ENCODE measurements around the gene ARHGAP40. TPM values are rescaled to one million over a fixed set of nuclear protein-coding genes. Genes with fewer than 3 reads are reported as not detected.
A peak's percentile ranks its signal among the peaks of the same experiment; 100 is the strongest.
"Not testable (repeated sequence)": the region's sequence is repeated elsewhere in the genome, so short reads cannot be mapped to it uniquely, and the experiment has no call there.

Gene ARHGAP40
- total RNA-seq, 2 donors from 2014 or later = not detected

- ATAC-seq = no peak
- intact Hi-C loops (cut with DNase I) = no loop called here
- DNase-seq = no peak
Observed at GRCh38 chr20:38585404-38586180, 16.0 kb upstream of the ARHGAP40 start.

- DNase-seq = no peak
- ATAC-seq = no peak
- intact Hi-C loops (cut with DNase I) = no loop called here
Observed at GRCh38 chr20:38586181-38586525, 15.5 kb upstream of the ARHGAP40 start.

DNA sequence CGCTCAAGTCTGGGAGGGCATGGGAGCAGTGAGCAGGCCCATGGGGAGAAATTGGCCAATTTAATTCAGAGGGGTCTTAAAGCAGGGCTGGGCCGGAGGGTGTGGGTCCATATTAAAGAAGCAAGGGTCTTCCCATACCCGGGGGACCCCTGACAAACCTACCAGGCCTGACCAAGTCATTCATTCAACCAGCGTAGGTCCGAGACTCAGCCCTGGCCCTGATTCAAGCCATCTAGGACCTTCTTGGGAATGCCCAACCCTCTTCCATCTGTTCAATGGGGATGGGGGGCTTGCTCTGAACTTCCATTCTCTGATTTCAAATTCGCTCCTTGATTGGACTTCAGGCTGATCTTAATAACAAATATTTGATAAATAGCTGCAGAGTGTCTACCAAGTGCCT lies 13.3 kb upstream of the ARHGAP40 start:
- intact Hi-C loops (cut with DNase I) = no loop called here
- DNase-seq (no peak), ATAC-seq (no peak)

GRCh38 chr20:38589351-38589750 lies 12.3 kb upstream of the ARHGAP40 start:
- DNase-seq (no peak), ATAC-seq (no peak)
- intact Hi-C loops (cut with DNase I) = no loop called here

DNA sequence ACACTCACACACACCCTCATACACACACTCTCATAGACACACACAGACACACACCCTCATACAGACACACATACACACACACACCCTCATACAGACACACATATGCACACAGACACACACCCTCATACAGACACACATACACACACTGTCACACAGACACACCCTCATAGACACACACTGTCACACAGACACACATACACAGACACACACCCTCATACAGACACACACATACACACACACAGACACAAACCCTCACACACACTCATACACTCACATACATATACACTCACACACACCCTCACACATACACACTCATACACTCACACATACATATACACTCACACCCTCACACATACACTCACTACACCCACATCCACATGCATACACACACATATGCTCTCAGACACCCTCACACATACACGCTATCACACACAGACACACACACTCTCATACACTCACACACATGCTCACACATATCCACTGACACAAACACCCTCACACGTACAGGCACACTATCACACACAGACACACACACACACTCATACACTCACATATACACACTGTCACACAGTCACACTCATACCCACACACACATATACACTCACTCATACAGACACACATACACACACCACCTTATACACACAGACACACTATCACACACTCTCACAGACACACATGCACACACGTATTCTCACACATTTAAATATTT lies 11.5 kb upstream of the ARHGAP40 start:
- intact Hi-C loops (cut with DNase I) = no loop called here
- DNase-seq = no peak
- no peak for ATAC-seq

GRCh38 chr20:38590676-38591473 lies 10.7 kb upstream of the ARHGAP40 start:
- no peak for ATAC-seq
- intact Hi-C loops (cut with DNase I) = no loop called here
- DNase-seq = no peak

DNA sequence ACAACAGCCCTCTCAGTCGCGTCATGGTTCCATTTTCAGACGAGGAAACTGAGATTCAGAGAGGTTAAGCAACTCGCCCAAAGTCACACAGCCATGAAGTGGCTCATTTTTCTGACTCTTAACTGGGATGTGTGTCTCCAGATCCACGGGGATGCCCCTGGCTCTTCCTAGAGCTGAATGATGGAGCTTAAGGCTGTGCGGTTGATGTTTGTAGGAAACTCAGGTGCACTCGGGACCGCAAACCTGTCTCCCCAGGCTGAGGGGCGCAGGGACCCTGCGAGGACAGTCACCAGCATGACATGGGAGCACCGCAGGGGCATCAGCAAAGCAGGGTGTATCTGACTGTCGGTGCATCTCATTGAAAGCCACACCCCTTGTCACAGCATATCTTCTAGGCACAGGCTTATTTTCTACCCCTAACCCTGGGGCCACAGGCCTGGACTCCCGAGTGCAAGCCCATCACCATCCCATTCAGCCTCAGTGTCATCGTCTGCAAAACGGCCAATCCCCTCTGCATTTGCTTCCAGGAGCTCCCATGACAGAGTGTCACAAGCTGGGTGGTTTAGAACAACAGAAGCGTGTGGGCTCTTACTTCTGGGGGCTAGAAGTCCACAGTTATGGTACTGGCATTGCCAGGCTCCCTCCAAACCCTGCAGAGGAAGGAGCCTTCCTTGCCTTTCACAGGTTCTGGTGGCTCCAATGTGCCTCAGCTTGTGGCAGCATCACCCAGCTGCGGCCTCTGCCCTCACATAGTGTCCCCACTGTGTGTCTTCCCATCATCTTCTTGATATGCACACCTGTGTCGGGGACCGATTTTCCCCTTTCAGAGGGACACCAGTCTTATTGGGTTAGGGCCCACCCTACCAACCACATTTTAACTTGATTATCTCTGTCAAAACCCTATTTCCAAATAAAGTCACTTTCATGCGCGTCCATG lies 9.9 kb upstream of the ARHGAP40 start:
- no peak for DNase-seq
- no peak for ATAC-seq
- intact Hi-C loops (cut with DNase I) = no loop called here

DNA sequence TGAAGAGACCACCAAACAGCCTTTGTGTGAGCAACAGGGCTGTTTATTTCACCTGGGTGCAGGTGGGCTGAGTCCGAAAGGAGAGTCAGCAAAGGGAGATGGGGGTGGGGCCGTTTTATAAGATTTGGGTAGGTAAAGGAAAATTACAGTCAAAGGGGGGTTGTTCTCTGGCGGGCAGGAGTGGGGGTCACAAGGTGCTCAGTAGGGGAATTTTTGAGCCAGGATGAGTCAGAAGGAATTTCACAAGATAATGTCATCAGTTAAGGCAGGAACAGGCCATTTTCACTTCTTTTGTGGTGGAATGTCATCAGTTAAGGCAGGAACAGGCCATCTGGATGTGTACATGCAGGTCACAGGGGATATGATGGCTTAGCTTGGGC lies 9.2 kb upstream of the ARHGAP40 start:
- DNase-seq; intact Hi-C loops (cut with DNase I); ATAC-seq: not testable (repeated sequence)

DNA sequence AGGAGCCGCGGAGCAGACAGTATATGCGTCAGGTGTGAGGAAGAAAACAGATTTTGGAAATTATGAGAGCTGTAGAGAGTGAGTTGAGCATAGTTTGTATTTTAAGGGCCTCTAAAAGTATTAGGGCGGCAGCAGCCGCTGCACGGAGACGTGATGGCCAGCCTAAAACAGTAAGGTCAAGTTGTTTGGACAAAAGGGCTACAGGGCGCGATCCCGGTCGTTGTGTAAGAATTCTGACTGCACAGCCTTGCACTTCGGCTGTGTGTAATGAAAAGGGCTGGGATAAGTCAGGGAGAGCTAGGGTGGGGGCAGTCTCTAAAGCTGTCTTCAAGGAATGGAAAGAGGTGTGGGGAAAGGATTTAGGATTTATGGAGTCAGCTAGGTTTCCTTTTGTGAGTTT lies 7.3 kb upstream of the ARHGAP40 start:
- DNase-seq; ATAC-seq; intact Hi-C loops (cut with DNase I): not testable (repeated sequence)

DNA sequence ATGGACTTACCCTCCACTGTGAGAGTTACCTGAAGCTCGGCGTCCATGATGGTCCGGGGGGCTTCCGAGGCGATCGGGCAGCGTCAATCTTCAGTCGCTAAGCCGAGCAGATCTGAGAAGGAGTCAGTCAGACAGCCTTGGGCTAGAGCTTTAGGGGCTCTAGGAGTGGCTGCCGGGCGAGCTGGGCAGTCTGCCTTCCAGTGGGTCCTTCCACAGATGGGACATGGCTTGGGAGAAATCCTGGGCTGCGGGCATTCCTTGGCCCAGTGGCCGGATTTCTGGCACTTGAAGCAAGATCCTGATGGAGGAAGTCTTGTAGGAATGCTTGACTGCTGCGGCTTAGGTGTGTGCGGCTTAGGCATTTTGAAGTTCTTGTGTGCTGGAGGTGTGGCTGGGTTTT lies 5.7 kb upstream of the ARHGAP40 start:
- DNase-seq; intact Hi-C loops (cut with DNase I); ATAC-seq: not testable (repeated sequence)

GRCh38 chr20:38599410-38599882 lies 2.2 kb upstream of the ARHGAP40 start:
- intact Hi-C loops (cut with DNase I) = no loop called here
- ATAC-seq = peak; percentile 65 to 88
- DNase-seq = peak; percentile 50

GRCh38 chr20:38600057-38600456 lies 1.6 kb upstream of the ARHGAP40 start:
- intact Hi-C loops (cut with DNase I) = no loop called here
- no peak for DNase-seq
- no peak for ATAC-seq

DNA sequence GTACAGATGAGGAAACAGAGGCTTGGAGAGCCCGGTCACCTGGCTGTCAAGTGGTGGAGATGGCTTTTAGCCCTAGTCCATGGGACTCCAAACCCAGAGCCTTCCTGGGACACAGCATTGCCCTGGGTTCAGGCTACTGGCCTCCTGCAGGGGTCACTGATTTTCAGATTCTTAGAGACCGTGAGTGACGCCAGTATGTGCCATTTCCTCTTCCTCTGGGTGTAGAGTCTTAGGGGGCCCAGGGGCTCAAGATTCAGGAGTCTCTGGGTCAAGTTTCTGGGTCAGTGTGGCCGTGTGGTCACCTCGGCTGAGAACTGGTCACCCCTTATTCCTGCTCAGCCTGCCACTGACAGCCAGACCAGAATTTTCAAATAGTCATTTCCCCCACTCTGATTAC lies 574 bp downstream of the ARHGAP40 start:
- intact Hi-C loops (cut with DNase I) = no loop called here
- DNase-seq (no peak), ATAC-seq (no peak)

GRCh38 chr20:38603286-38603685 lies 1.7 kb downstream of the ARHGAP40 start:
- no peak for DNase-seq
- intact Hi-C loops (cut with DNase I) = no loop called here

DNA sequence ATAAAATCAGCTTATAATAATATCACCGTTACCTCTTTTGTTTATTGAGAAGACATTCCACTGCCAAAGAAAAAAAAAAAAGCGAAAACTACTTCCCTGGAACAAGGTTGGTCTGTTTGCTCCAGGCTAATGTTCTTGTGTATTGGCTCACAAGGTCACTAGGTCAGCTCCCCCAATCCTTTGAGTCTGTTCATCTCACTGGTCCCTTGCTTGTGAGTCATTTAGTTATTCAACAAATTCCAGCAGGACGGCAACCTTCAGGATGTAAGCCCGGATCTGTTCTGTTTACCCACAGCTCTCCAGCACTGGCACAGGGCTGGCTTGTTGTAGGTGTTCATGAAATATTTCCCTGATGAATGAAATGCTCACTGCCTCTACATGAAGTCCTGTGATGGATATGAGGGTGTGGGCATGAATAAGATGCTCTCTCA lies 3.3 kb downstream of the ARHGAP40 start:
- DNase-seq (no peak), ATAC-seq (no peak)
- intact Hi-C loops (cut with DNase I) = no loop called here

More at GRCh38 chr20:38603286-38603685, 1.7 kb downstream of the ARHGAP40 start:
- no peak for ATAC-seq

DNA sequence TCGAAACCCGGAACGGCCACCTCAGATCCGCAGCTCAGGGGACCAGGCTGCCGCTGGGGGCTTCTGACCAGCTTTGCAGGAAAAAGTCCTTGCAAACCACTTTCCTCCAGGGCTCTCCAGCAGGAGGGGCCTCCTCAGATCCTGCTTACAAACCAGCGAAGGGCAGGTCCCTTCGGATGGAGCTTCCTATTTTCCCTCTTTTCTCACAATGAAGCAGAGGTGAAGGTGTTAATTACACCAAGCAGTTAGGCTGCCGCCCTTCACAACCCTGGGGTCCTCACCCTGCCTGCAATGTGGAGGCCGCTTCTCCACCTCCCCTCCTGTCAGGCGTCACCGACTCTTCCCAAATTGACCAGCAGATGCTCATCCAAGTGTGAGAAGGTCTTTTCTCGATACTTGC lies 5.7 kb downstream of the ARHGAP40 start:
- ATAC-seq = no peak
- intact Hi-C loops (cut with DNase I) = no loop called here

GRCh38 chr20:38608188-38608587 lies 6.6 kb downstream of the ARHGAP40 start:
- ATAC-seq (no peak), DNase-seq (no peak)
- intact Hi-C loops (cut with DNase I) = no loop called here

More for the DNA sequence above, 5.7 kb downstream of the ARHGAP40 start:
- no peak for DNase-seq

DNA sequence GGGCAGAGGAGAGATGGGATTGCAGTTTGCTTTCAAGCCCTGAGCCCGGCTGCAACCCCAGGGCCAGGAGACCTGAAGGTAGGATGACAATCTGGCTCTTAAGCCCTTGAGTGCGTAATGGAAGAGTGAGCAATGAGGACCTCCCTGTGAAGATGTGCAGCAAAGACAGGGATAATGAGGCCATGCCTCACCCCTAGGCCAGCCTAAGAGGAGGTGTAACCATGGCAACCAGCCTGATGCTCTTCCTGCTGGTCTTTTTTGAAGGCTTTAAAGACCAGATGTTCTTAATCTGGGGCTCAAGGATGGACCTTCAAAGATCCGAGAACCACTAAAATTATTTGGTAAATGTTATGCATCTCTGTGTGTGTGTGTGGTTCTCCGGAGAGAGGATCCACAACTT lies 8.2 kb downstream of the ARHGAP40 start:
- intact Hi-C loops (cut with DNase I) = no loop called here
- DNase-seq = no peak
- no peak for ATAC-seq

- intact Hi-C loops (cut with DNase I) = no loop called here
- no peak for ATAC-seq
Observed at GRCh38 chr20:38610521-38610920, 8.9 kb downstream of the ARHGAP40 start.

More at GRCh38 chr20:38610521-38610920, 8.9 kb downstream of the ARHGAP40 start:
- no peak for DNase-seq
